NCI-H524 (cell line): ENCODE results near the gene DONSON.

Source experiments
- DNase-seq, 2 experiments: peaks; one replicate each; lab custom pipeline; 2025; lab: John Stamatoyannopoulos, UW

Gene DONSON

DNA sequence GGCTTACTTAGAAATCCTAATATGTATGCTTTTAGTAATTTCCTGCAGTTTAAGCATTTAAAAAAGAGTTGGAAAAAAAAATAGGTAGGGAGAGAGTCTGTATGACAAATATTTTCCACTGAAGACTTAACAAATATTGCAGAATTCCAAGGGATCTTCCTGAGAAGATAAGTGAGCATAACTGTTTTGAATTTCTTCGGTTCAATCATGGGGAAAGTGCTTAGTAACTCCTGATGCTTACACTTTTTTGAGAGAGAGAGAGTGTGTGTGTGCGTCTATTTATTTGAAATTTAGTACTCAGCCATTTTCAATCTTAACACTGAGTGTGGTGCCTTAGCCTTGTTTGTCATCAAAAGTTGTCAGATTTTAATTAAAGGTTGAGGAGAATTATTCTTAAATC, 27.1 kb downstream of the DONSON start:
- DNase-seq: no peak

GRCh38 chr21:33560965-33561364, 27.5 kb downstream of the DONSON start:
- peak; percentile 5 to 48 for DNase-seq

DNA sequence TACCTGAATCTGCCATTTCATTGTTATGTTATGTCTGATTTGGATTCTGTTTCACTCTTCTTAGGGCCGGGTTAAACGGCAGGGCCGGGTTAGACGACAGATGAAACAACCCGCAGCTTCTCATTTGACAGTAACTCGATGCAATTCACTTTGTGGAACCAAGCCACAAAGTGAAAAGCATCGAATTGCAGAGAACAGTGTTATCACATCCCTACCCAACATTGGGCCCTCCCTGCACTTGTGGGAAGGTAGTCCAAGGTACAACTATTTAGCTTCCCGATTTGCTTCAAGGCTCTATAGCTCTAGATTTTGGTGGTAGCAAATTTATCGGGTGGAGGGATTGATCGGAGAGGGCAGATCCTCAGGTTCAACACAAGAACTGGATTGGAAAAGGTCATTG, 28.7 kb downstream of the DONSON start:
- no peak for DNase-seq

GRCh38 chr21:33558777-33559421, 29.6 kb downstream of the DONSON start:
- no peak for DNase-seq

DNA sequence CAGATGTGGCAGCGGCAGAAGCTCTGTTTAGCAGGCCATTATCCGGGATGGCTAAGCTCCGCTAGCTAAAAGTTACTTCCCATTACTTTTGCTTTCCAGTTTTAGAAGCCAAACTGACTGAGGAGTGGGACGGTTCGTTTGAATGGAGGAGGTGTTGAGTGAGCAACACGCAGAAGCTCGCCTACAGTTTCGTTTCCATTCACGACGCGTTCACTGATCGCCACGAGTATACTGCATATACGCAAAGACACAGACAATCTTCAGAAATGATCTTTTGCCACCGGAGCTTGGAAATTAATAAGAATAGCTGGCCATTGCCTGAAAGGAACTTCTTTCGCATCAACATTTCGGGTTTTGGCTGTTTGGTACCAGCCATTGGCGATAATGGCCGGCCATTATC, 31.0 kb downstream of the DONSON start:
- no peak for DNase-seq

DNA sequence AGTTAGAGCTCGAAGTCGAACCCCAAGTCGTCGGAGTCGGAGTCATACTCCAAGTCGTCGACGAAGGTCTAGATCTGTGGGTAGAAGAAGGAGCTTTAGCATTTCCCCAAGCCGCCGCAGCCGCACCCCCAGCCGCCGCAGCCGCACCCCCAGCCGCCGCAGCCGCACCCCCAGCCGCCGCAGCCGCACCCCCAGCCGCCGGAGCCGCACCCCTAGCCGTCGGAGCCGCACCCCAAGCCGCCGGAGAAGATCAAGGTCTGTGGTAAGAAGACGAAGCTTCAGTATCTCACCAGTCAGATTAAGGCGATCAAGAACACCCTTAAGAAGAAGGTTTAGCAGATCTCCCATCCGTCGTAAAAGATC, 33.5 kb downstream of the DONSON start:
- DNase-seq: no peak

DNA sequence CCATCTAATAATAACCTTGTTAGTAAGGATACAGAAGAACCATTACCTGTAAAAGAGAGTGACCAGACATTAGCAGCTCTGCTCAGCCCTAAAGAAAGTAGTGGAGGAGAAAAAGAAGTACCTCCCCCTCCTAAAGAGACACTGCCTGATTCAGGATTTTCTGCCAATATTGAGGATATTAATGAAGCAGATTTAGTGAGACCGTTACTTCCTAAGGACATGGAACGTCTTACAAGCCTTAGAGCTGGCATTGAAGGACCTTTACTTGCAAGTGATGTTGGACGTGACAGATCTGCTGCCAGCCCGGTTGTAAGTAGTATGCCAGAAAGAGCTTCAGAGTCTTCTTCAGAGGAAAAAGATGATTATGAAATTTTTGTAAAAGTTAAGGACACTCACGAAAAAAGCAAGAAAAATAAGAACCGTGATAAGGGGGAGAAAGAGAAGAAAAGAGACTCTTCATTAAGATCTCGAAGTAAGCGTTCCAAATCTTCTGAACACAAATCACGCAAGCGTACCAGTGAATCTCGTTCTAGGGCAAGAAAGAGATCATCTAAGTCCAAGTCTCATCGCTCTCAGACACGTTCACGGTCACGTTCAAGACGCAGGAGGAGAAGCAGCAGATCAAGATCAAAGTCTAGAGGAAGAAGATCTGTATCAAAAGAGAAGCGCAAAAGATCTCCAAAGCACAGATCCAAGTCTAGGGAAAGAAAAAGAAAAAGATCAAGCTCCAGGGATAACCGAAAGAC, 34.1 kb downstream of the DONSON start:
- DNase-seq: no peak

- DNase-seq: no peak
These were observed 35.4 kb downstream of the DONSON start for GRCh38 chr21:33552999-33553598.

GRCh38 chr21:33552093-33552998, 36.1 kb downstream of the DONSON start:
- no peak for DNase-seq

DNA sequence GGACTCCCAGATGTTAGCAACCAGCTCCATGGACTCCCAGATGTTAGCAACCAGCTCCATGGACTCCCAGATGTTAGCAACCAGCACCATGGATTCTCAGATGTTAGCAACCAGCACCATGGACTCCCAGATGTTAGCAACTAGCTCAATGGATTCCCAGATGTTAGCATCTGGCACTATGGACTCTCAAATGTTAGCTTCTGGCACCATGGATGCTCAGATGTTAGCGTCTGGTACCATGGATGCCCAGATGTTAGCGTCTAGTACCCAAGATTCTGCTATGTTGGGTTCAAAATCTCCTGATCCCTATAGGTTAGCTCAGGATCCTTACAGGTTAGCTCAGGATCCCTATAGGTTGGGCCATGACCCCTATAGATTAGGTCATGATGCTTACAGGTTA, 36.8 kb downstream of the DONSON start:
- DNase-seq: no peak

- no peak for DNase-seq
These were observed 37.5 kb downstream of the DONSON start for GRCh38 chr21:33550772-33551660.

GRCh38 chr21:33549848-33550771, 38.4 kb downstream of the DONSON start:
- DNase-seq: no peak

DNA sequence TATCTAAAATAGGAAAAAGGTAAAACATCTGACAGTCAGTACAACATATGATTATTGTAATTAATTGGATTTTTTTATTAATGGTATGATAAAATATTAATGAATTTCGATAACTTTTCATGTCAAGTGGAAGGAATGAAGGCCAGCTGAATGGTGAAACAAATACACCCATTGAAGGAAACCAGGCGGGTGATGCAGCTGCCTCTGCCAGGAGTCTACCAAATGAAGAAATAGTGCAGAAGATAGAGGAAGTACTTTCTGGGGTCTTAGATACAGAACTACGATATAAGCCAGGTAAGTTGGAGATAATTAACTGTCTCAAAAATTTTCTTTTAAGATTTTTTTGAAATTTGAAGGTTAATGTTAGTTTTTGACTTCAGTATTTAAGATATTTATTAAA, 42.4 kb downstream of the DONSON start:
- no peak for DNase-seq

- no peak for DNase-seq
These were observed 43.9 kb downstream of the DONSON start for GRCh38 chr21:33544451-33545195.

DNA sequence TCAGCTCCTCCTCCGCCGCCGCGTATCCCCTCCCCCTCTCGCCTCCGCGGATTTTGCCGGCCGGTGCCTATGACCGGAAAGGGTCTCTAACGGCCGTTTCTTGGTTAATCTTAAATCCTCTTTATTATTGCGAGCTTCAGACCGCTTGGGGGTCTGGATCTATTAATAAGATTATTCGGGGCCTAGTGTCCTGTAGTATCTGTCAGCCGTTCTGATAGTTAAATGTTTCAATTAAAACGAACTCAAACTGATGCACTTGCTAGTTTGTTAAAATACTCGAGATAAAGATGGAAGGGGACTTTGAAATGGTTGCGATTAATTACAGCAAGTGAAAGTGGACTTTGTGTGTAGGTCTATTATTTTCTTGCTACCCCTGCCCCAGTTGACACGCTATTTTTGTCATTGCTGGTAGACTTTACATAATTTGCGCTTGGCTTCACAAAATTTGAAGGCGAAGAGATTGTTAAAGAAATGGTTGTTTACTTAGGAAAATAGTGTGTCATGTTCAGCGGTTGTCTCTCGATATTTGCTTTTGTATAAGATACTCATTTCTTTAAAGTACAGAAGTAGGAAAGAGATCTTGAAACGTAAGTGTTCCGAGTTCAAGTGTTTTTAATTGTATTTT, 44.9 kb downstream of the DONSON start:
- DNase-seq: peak in 1 of 2 experiments; percentile 57

GRCh38 chr21:33542640-33543504, 45.6 kb downstream of the DONSON start, which contains the start of gene SON:
TSS of gene SON (plus strand) at chr21:33543038. CDS start at chr21:33543093, 55 bp downstream.
- peak; percentile 99 for DNase-seq

- peak; percentile 77 to 78 for DNase-seq
These were observed 46.5 kb downstream of the DONSON start, which contains the start of gene GART for GRCh38 chr21:33541756-33542639. TSS of gene GART (minus strand) at chr21:33542117. CDS start at chr21:33539315, 2,802 bp downstream.
